Activated T-cell treated with anti-CD3 and anti-CD28 coated beads for 24 hours (primary cell): ENCODE results near the gene FKBP15.
"Not testable (repeated sequence)": the region's sequence is repeated elsewhere in the genome, so short reads cannot be mapped to it uniquely, and the experiment has no call there.

Experiments used
- DNase-seq: peaks from one replicate; pipeline ENCODE4 v3.0.0-alpha.2; 2020; ENCODE audit warnings: low read depth

Gene FKBP15

GRCh38 chr9:113143432-113144227 lies 77.4 kb downstream of the FKBP15 start:
- DNase-seq, result no peak

- DNase-seq, result not testable (repeated sequence)
These were observed 80.2 kb downstream of the FKBP15 start for GRCh38 chr9:113140896-113141295.

DNA sequence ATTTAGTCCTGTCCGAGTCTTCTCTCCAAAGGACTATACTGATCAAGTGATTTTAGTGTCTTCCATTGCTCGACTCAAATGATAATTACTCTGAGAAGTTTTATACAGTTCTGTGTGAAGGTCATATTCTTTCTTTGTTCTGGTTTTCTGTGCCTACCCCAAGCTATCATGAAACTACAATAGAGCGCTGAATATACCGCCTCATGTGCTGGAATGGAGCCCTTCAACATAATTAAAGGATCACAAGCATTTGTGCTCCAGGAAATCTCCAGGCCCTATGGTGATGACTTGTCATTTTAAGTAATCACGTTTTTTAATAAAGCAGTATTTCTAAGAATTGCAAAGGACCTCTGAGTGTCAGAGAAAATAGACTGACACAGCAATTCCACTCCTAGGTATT lies 81.1 kb downstream of the FKBP15 start:
- DNase-seq, result no peak

- no peak for DNase-seq
These were observed 81.8 kb downstream of the FKBP15 start for GRCh38 chr9:113139225-113139829.

DNA sequence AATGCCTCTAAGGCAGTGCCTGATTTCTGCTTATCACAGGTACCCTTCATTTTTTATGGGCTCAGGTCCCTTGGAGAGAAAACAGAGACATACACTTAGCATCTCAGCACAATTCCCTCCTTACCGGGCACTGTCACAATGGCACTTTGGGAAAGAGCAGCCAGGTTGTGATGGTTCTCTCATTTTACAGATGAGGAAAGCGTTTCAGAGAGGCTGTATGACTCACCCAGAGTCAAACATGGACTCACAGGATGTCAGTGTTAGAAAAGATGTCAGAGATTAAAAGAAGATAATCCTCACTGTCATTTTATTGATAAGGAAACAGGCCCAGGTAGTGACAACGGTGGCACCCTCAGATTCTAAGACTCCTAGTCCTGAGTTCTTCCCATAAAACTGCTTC lies 82.3 kb downstream of the FKBP15 start:
- no peak for DNase-seq

DNA sequence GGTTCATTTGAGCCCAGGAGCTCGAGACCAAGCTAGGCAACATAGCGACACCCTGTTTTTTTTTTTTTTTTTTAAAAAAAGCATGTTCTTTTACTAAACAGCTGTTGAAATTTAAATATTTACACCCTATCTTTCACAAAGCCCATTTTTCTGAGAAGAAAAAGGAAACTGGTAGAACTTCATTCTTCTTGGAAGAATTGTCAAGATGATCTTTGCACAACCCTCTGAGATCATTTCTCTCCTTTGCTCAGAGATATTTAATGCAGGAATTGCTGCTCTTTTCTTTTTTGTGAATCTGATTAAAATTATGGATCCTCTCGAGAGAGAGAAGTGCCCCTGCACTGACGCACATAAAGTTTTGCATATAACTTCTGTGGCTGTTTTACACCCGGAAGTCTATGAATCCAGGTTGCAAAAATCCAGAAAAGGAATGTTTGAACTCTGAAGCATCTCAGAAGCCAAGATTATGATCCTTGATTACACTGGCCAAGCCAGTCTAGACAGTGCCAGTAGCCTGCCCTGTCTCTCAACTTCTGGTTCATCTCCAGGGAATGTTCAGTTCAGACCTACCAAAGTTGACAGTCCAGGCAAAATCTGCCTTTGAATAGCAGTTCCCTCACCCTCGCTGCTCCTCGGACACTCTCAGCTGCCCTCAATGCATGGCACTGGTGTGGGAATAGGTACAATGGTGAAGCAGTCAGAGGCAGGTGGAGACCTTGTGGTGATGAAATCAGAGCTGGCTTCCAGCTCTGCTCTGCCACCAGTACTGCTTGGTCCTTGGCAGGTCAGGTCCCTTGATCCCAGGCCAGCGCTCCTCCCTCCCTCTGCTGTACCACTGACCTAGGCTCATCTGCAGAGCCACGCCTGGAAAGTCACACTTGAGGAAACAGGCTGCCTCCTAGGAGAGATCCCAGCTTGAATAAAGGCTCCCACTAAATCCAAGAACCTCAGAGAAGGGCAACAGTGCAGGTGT lies 83.6 kb downstream of the FKBP15 start:
- DNase-seq, result no peak

DNA sequence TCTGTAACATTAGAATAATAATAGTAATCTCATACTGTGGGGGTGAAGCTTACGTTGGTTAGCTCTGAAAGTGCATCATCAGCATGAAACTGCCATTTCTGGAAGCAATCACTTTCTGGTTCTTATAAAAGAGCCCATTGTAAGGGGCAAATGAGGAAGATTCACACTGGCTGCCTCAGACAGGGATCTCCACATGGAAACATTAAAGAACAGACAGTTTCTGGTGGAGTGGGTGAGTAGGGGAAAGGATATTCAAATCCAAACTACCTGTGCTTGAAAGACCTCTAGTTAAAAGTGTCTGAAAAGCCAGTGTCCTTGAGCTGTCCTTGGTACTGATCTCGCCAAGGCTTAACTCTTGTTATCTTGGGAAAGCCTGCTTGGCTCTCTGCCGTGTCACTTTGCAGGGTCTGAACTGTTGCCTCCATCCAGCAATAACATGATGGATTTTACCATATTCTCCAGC lies 89.4 kb downstream of the FKBP15 start:
- no peak for DNase-seq

- DNase-seq, result no peak
These were observed 91.2 kb downstream of the FKBP15 start for GRCh38 chr9:113129884-113130283.

GRCh38 chr9:113129466-113129865 lies 91.6 kb downstream of the FKBP15 start:
- no peak for DNase-seq

GRCh38 chr9:113125386-113126035 lies 95.6 kb downstream of the FKBP15 start:
- no peak for DNase-seq

DNA sequence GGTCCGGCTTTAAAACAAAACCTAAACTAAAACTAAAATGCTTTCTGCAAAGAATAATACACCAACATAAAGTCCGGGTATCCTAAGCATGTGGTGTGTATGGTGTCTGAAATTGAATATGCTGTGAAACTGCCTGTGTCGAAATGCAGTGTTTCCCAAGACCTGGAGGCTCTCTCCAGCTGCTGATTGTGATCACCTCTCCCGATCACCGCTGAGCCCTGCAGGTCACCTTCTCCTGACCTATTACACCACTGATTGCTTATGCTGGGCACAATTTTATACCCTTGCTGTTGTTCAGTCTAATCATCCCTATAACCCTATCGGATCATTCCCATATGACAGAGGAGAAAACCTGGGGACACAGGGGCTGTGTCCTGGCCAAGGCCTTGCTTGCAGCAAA lies 102.2 kb downstream of the FKBP15 start:
- DNase-seq, result not testable (repeated sequence)
